T follicular helper cell (primary cell): ENCODE results near the gene C19orf44.
"Not testable (repeated sequence)": the region's sequence is repeated elsewhere in the genome, so short reads cannot be mapped to it uniquely, and the experiment has no call there.

Experiments
- DNase-seq: peaks from one replicate; pipeline ENCODE4 v3.0.0-alpha.2; 2020; ENCODE audit warnings: low read depth

C19orf44 gene

GRCh38 chr19:16467581-16467980, 28.6 kb upstream of the C19orf44 start:
- DNase-seq: no peak

- DNase-seq: no peak
Measured at GRCh38 chr19:16470541-16470910, 25.7 kb upstream of the C19orf44 start.

GRCh38 chr19:16470911-16471811, 25.0 kb upstream of the C19orf44 start:
- no peak for DNase-seq

DNA sequence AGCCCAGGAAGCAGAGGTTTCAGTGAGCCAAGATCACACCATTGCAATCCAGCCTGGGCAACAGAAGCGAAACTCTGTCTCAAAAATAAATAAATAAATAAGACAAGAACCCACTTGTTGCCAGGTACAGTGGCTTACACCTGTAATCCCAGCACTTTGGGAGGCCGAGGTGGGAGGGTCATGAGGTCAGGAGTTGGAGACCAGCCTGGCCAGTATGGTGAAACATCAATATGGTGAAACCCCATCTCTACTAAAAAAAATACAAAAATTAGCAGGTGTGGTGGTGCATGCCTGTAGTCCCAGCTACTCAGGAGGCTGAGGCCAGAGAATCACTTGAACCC, 23.7 kb upstream of the C19orf44 start:
- not testable (repeated sequence) for DNase-seq

- no peak for DNase-seq
Measured at GRCh38 chr19:16472992-16473391, 23.2 kb upstream of the C19orf44 start.

GRCh38 chr19:16473875-16474392, 22.3 kb upstream of the C19orf44 start:
- DNase-seq: no peak

- DNase-seq: no peak
Measured at GRCh38 chr19:16476401-16476800, 19.8 kb upstream of the C19orf44 start.

DNA sequence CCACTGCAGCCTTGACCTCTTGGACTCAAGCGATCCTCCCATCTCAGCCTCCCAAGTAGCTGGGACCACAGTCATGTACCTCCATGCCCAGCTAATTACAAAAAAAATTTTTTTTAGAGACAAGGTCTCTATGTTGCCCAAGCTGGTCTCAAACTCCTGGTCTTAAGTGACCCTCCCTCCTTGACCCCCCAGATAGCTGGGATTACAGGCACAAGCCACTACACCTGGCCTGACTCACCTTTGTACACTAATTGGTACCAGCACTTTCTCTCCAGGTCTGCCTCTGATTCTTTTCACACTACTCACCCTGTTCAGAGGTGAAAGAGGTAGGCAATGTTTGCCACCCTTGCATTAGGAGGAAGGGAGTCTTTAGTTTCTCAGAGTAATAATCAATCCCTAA, 18.9 kb upstream of the C19orf44 start:
- DNase-seq: no peak

GRCh38 chr19:16482745-16483144, 13.4 kb upstream of the C19orf44 start:
- no peak for DNase-seq

GRCh38 chr19:16486476-16486875, 9.7 kb upstream of the C19orf44 start:
- not testable (repeated sequence) for DNase-seq

GRCh38 chr19:16496613-16496983, 404 bp downstream of the C19orf44 start:
- DNase-seq: no peak

DNA sequence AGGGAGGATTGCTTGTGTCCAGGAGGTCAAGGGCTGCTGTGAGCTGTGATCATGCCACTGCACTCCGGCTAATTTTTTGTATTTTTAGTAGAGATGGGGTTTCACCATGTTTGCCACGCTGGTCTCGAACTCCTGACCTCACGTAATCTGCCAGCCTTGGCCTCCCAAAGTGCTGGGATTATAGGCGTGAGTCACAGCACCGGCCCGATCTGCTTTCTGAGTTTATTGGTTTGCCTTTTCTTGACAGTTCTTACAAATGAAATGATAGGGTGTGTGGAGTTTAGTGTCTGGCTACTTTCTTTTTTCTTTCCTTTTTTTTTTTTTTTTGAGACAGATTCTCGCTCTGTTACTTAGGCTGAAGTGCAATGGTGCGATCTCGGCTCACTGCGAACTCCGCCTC, 848 bp downstream of the C19orf44 start:
- DNase-seq: no peak

DNA sequence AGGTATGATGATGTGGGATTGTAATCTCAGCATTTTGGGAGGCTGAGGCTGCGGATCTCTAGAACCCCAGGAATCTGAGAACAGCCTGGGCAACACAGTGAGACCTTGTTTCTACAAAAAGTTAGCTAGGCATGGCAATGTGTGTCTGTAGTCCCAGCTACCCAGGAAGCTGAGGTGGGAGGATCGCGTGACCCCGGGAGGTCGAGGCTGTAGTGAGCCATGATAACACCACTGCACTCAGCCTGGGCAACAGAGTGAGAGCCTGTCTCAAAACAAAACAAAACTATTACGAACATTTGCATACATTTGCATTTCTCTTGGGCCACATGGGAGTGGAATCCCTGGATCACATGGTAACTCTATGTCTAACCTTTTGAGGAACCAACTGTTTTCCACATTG, 1.6 kb downstream of the C19orf44 start:
- no peak for DNase-seq

DNA sequence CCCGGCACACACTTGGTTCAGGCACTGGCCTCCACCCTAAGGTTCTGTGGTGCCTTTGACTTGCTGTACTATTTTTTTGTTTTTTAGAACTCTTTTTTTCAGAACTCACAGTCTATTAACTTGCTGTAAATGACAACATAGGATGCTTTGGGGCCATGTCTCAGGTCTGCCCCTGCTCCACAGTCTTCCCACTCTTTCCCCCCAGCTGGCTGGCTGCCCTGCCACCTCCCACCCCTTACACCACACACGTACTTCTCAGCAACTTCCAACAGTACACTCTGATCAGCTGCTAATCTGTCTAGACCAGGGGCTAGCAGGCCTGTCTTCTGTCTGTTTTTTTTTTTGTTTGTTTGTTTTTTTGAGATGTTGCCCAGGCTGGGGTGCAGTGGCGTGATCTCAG, 8.1 kb downstream of the C19orf44 start:
- no peak for DNase-seq

DNA sequence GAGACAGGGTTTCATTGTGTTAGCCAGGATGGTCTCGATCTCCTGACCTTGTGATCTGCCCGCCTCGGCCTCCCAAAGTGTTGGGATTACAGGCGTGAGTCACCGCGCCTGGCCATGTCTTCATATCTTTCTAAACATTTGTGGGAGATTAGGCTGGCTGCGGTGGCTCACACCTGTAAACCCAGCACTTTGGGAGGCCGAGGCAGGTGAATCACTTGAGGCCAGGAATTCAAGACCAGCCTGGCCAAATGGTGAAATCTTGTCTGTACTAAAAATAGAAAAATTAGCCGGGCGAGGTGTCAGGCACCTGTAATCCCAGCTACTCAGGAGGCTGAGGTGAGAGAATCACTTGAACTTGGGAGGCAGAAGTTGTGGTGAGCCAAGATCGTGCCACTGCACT, 10.0 kb downstream of the C19orf44 start:
- not testable (repeated sequence) for DNase-seq

GRCh38 chr19:16506961-16507360, 10.8 kb downstream of the C19orf44 start:
- no peak for DNase-seq

DNA sequence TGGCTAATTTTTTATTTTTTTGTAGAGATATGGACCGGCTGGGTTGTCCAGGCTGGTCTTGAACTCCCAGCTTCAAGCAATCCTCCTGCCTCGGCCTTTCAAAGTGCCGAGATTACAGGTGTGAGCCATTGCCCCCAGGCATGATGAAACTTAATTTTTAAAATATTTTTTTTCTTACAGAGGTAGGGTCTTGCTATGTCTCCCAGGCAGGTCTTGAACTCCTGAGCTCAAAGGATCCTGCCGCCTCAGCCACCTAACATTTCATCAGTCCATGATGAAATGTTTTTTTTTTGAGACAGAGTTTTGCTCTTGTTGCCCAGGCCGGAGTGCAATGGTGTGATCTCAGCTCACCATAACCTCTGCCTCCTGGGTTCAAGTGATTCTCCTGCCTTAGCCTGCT, 12.4 kb downstream of the C19orf44 start:
- DNase-seq: no peak

- DNase-seq: no peak
Measured at GRCh38 chr19:16509141-16510061, 13.2 kb downstream of the C19orf44 start.

- not testable (repeated sequence) for DNase-seq
Measured at GRCh38 chr19:16512611-16513010, 16.4 kb downstream of the C19orf44 start.

DNA sequence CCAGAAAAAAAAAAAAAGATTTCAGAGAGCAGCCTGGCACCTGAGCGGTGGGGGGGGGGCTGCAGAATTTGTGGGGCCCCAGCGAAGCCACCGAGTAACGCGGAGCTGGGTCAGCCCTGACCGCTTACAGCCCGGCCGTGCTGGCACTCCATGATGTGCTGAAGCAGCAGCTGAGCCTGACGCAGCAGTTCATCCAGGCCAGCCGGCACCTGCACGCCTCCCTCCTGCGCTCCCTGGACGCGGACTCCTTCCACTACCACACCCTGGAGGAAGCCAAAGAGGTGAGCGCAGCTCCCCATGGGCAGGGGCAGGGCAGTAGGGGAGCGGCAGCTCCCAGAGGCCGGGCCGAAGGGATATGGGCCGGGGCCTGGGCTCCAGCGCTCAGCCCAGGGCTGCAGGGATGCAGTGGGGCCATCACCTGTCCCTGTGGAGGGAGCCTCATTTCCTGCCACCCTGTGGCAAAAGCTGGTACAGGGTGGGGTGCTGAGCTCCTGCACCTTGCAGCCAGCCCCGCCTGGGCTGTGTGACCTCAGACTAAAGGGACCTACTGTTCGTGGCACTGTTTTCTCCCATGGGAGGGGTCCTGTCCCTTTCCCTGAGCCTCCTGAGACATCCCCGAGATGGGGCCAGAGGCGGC, 18.3 kb downstream of the C19orf44 start:
- no peak for DNase-seq

- DNase-seq: no peak
Measured at GRCh38 chr19:16516381-16516780, 20.2 kb downstream of the C19orf44 start.

- DNase-seq: no peak
Measured at GRCh38 chr19:16516923-16517610, 20.9 kb downstream of the C19orf44 start.
